Karpas-422 (cell line): ENCODE data around the gene PPP1R18. TPM values are rescaled to one million over a fixed set of nuclear protein-coding genes. Genes with fewer than 3 reads are reported as not detected.

Experiments
- DNase-seq: peaks from one replicate; pipeline ENCODE4 v3.0.0-alpha.2; 2015
- H2AFZ ChIP-seq: fragments of 200-600 bp; sonication (generic); 2 replicates; pipeline ENCODE4 v1.6.1; 2014; ENCODE audit warnings: antibody characterized with exemption, low read length, mixed read lengths
- H3K27ac ChIP-seq: fragments of 200-600 bp; sonication (generic); 2 replicates; pipeline ENCODE4 v1.5.1; 2014; ENCODE audit warnings: mild to moderate bottlenecking, low read length, moderate library complexity
- H3K27me3 ChIP-seq: fragments of 200-600 bp; sonication (generic); 2 replicates; pipeline ENCODE4 v1.6.1; 2014; ENCODE audit warnings: low read length, mixed read lengths
- H3K36me3 ChIP-seq: fragments of 200-600 bp; sonication (generic); 2 replicates; pipeline ENCODE4 v1.6.1; 2014; ENCODE audit warnings: low read length, mixed read lengths; ENCODE audit not compliant: insufficient read depth
- H3K4me1 ChIP-seq: fragments of 200-600 bp; sonication (generic); 2 replicates; pipeline ENCODE4 v1.6.1; 2014; ENCODE audit warnings: mild to moderate bottlenecking, low read length, mixed read lengths
- H3K4me2 ChIP-seq: fragments of 200-600 bp; sonication (generic); 2 replicates; pipeline ENCODE4 v1.6.1; 2014; ENCODE audit warnings: low read length, low read depth, mild to moderate bottlenecking; ENCODE audit not compliant: poor library complexity, severe bottlenecking
- H3K4me3 ChIP-seq: fragments of 200-600 bp; sonication (generic); 2 replicates; pipeline ENCODE4 v1.5.1; 2014; ENCODE audit warnings: mild to moderate bottlenecking, antibody characterized with exemption, low read length, mixed read lengths
- H3K79me2 ChIP-seq: fragments of 200-600 bp; sonication (generic); 2 replicates; pipeline ENCODE4 v1.6.1; 2014; ENCODE audit warnings: mild to moderate bottlenecking, low read length, mixed read lengths
- H3K9ac ChIP-seq: fragments of 200-600 bp; sonication (generic); 2 replicates; pipeline ENCODE4 v1.6.0; 2014; ENCODE audit warnings: low read length
- H3K9me2 ChIP-seq: fragments of 200-600 bp; sonication (generic), shearing (Covaris generic); replicated peaks from 2 replicates; pipeline ENCODE4 v1.6.0; 2014; ENCODE audit warnings: mild to moderate bottlenecking, low read length, moderate library complexity; ENCODE audit not compliant: insufficient read depth
- H3K9me3 ChIP-seq: fragments of 300-700, 200-600 bp; sonication (generic); 2 replicates; pipeline ENCODE4 v1.6.1; 2014; ENCODE audit warnings: low read length, mixed read lengths
- H4K20me1 ChIP-seq: fragments of 200-600 bp; sonication (generic); 2 replicates; pipeline ENCODE4 v1.6.1; 2014; ENCODE audit warnings: mild to moderate bottlenecking, antibody characterized with exemption, low read length, low read depth; ENCODE audit not compliant: insufficient read depth
- total RNA-seq: library from RNA; depleted of rRNA; stranded (reverse); fragments of >200 nt; shearing (Covaris generic); gene quantifications from 2 replicates; pipeline ENCODE4 v1.2.3, GENCODE V29; 2014; ENCODE audit warnings: low replicate concordance

The PPP1R18 gene
- total RNA-seq, 1 experiment from 2014 or later: 69.8 TPM

- H3K79me2 ChIP-seq: peaks cover 27% of the 10 kb centered on the region
- peaks cover 20% of the 10 kb centered on the region for H3K4me1 ChIP-seq
- no peaks in the 10 kb centered on the region for H3K9me2 ChIP-seq
- H3K4me3 ChIP-seq: no peak overlapping the region
- no peaks in the 10 kb centered on the region for H4K20me1 ChIP-seq
- no peak overlapping the region for H2AFZ ChIP-seq
- no peak overlapping the region for H3K9ac ChIP-seq
- DNase-seq: peak; percentile 34
- H3K36me3 ChIP-seq: peaks cover 14% of the 10 kb centered on the region
- no peak overlapping the region for H3K27ac ChIP-seq
- H3K4me2 ChIP-seq: no peak overlapping the region
- no peaks in the 10 kb centered on the region for H3K27me3 ChIP-seq
- H3K9me3 ChIP-seq: no peaks in the 10 kb centered on the region
Measured at GRCh38 chr6:30714263-30714662, 27.8 kb upstream of the PPP1R18 start.

DNA sequence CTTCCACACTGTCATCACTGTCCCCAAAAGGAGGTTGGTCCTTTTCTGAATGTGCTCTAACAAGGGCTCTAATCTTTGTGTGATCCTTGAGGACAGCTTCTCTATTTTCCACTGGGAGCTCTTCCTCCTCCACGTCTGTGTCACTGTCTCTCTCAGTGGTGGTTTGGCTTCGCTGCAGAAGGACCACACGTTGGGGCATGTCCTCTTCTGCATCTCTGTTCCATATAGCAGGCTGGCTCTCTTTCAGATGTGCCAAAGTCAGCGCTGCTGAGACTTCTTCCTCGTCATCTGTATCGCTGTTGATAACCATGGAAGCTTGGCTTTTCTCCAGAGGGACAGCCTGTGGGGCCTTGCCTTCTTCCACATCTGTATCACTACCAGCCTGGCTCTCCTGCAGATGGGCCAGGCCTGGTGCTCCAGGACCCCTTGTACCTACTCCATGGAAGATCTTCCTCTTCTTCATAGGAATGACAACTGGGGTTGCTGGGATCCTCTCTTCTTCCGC, 26.0 kb upstream of the PPP1R18 start:
- Histone ChIP-seq H2AFZ (no peak overlapping the region), H3K36me3 (peaks cover 14% of the 10 kb centered on the region), H3K4me3 (no peak overlapping the region), H3K4me1 (peaks cover 11% of the 10 kb centered on the region), H3K9me3 (no peaks in the 10 kb centered on the region), H3K4me2 (no peak overlapping the region), H3K9ac (no peak overlapping the region), H4K20me1 (no peaks in the 10 kb centered on the region), H3K9me2 (no peaks in the 10 kb centered on the region), H3K79me2 (peaks cover 12% of the 10 kb centered on the region), H3K27me3 (no peaks in the 10 kb centered on the region), H3K27ac (no peak overlapping the region)
- peak; percentile 37 for DNase-seq

DNA sequence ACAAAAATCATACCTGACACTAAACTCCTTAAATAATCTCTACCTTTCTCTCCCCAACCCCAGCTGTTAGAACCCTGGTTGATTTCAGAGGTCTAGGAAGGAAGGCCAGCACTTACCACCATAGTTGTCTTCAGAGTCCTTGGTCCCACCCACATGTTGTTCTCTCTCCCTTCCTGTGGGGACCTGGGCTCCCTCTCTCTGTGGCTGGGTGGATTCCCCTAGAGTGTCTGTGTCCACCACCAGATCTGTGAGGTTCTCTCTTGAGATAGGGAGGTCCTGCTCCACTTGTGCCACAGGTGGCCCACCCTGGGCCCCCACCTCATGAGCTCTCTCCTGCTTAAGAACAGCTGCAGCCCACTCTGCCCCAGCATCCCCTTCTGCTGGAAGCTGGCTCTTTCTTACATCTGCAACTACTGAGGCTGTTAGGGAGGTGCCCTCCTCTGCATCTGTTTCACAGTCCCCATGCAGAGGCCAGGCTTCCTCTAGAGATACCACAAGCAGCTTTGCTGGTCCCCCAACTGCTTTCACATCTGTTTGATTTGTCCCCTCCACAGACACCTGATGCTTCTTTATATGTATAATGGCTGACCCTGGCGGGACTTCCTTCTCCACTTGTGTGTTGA, 25.4 kb upstream of the PPP1R18 start:
- Histone ChIP-seq H3K9ac (no peak overlapping the region), H2AFZ (no peak overlapping the region), H3K27me3 (no peaks in the 10 kb centered on the region), H3K4me2 (no peak overlapping the region), H3K4me3 (no peak overlapping the region), H4K20me1 (no peaks in the 10 kb centered on the region), H3K9me2 (no peaks in the 10 kb centered on the region), H3K27ac (no peak overlapping the region), H3K36me3 (peaks cover 14% of the 10 kb centered on the region), H3K9me3 (no peaks in the 10 kb centered on the region), H3K79me2 (peaks cover 11% of the 10 kb centered on the region), H3K4me1 (peaks cover 11% of the 10 kb centered on the region)
- DNase-seq: peak; percentile 28

DNA sequence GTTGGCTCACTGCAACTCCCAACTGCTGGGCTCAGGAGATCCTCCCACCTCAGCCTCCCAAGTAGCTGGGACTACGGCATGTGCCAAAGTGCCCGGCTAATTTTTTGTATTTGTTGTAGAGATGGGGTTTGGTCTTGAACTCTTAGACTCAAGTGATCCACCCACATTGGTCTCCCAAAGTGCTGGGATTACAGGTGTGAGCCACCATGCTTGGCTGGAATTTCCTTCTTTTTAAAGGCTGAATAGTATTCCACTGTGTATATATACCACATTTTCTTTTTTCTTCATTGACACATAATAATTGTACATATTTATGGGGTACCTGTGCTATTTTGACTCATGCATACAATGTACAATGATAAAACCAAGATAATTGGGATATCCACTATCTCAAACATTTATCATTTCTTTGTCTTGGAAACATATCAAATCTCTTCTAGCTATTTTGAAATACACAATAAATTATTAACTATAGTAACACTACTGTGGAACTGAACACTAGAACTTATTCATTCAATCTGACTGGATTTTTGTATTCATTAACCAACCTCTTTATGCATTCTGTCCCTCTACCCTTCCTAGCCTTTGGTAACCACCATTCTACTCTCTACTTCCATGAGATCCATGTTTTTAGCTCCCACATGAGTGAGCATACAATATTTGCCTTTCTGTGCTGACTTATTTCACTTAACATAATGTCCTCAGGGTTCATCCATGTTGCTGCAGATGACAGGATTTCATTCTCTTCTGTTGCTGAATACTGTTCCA, 22.8 kb upstream of the PPP1R18 start:
- Histone ChIP-seq H3K4me3 (no peak overlapping the region), H3K79me2 (no peaks in the 10 kb centered on the region), H3K36me3 (peaks cover 10% of the 10 kb centered on the region), H2AFZ (no peak overlapping the region), H4K20me1 (no peaks in the 10 kb centered on the region), H3K4me2 (no peak overlapping the region), H3K27me3 (no peaks in the 10 kb centered on the region), H3K27ac (no peak overlapping the region), H3K9ac (no peak overlapping the region), H3K4me1 (no peaks in the 10 kb centered on the region), H3K9me3 (no peaks in the 10 kb centered on the region), H3K9me2 (no peaks in the 10 kb centered on the region)
- peak; percentile 20 for DNase-seq

- H3K9me2 ChIP-seq: no peaks in the 10 kb centered on the region
- H3K9ac ChIP-seq: no peak overlapping the region
- H3K27me3 ChIP-seq: no peaks in the 10 kb centered on the region
- no peak overlapping the region for H3K4me2 ChIP-seq
- peak; percentile 28 for DNase-seq
- peaks cover 5% of the 10 kb centered on the region for H3K36me3 ChIP-seq
- no peak overlapping the region for H3K4me3 ChIP-seq
- H3K4me1 ChIP-seq: no peaks in the 10 kb centered on the region
- no peak overlapping the region for H2AFZ ChIP-seq
- H3K27ac ChIP-seq: no peak overlapping the region
- no peaks in the 10 kb centered on the region for H4K20me1 ChIP-seq
- no peaks in the 10 kb centered on the region for H3K9me3 ChIP-seq
- H3K79me2 ChIP-seq: no peaks in the 10 kb centered on the region
Measured at GRCh38 chr6:30707281-30707850, 20.9 kb upstream of the PPP1R18 start.

- Histone ChIP-seq H3K79me2 (no peaks in the 10 kb centered on the region), H4K20me1 (no peaks in the 10 kb centered on the region), H3K9ac (no peak overlapping the region), H3K27ac (no peak overlapping the region), H3K27me3 (no peaks in the 10 kb centered on the region), H3K36me3 (no peaks in the 10 kb centered on the region; the same call in 1 of the 2 replicates), H3K4me1 (no peaks in the 10 kb centered on the region), H3K4me3 (no peak overlapping the region), H3K4me2 (no peak overlapping the region), H2AFZ (no peak overlapping the region), H3K9me3 (no peaks in the 10 kb centered on the region), H3K9me2 (no peaks in the 10 kb centered on the region)
- DNase-seq: no peak
Measured at GRCh38 chr6:30705620-30706019, 19.2 kb upstream of the PPP1R18 start.

DNA sequence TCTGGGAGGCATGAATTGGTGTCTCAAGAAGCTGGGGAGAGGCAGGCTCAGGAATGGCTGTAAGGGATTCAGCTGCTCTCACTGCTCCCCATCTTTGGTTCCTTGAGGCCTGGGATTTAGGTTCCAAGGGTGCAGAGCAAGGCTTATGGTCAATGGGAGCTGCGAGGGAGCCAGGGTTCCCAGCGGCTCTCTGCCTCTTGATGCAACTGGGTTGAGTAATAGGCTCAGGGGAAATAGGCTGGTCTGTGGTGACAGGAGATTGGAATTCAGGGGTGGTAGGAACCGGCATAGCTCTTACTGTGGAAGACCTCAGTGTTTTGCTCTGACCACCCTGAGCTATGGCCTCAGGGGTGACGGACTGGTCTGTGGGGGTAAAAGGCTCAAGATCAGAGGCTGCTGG, 17.4 kb upstream of the PPP1R18 start:
- no peaks in the 10 kb centered on the region for H3K9me2 ChIP-seq
- H3K27me3 ChIP-seq: no peaks in the 10 kb centered on the region
- H3K4me2 ChIP-seq: no peak overlapping the region
- no peak for DNase-seq
- no peak overlapping the region for H3K4me3 ChIP-seq
- H3K9me3 ChIP-seq: no peaks in the 10 kb centered on the region
- H3K9ac ChIP-seq: no peak overlapping the region
- H3K79me2 ChIP-seq: no peaks in the 10 kb centered on the region
- no peaks in the 10 kb centered on the region for H4K20me1 ChIP-seq
- H2AFZ ChIP-seq: no peak overlapping the region
- H3K27ac ChIP-seq: no peak overlapping the region
- H3K36me3 ChIP-seq: no peaks in the 10 kb centered on the region
- H3K4me1 ChIP-seq: no peaks in the 10 kb centered on the region

GRCh38 chr6:30703011-30703410, 16.6 kb upstream of the PPP1R18 start:
- Histone ChIP-seq H3K9me3 (no peaks in the 10 kb centered on the region), H3K4me1 (no peaks in the 10 kb centered on the region), H3K27ac (no peak overlapping the region), H4K20me1 (no peaks in the 10 kb centered on the region), H3K4me3 (no peak overlapping the region), H3K36me3 (no peaks in the 10 kb centered on the region), H3K27me3 (no peaks in the 10 kb centered on the region), H3K9ac (no peak overlapping the region), H2AFZ (no peak overlapping the region), H3K4me2 (no peak overlapping the region), H3K79me2 (no peaks in the 10 kb centered on the region), H3K9me2 (no peaks in the 10 kb centered on the region)
- no peak for DNase-seq
